GM10266 (cell line): ENCODE data around the gene CHST14.

Source experiments
- DNase-seq: peaks from one replicate; pipeline ENCODE4 v3.0.0; 2012; ENCODE audit errors: extremely low spot score
- CTCF ChIP-seq: IDR thresholded peaks from 2 replicates; pipeline ENCODE4 v1.5.1; 2012; ENCODE audit warnings: mild to moderate bottlenecking, low read depth; ENCODE audit not compliant: control insufficient read depth, insufficient read depth; ENCODE audit errors: missing control alignments

Gene CHST14

GRCh38 chr15:40486066-40486770, 15.4 kb downstream of the CHST14 start:
- DNase-seq = no peak
- TF ChIP-seq CTCF = no peak

GRCh38 chr15:40487816-40488682, 17.3 kb downstream of the CHST14 start:
- no peak for TF ChIP-seq CTCF
- no peak for DNase-seq

GRCh38 chr15:40489274-40490175, 18.7 kb downstream of the CHST14 start:
- no peak for DNase-seq
- TF ChIP-seq CTCF = no peak

GRCh38 chr15:40493089-40493840, 22.5 kb downstream of the CHST14 start:
- no peak for DNase-seq
- TF ChIP-seq CTCF = no peak

GRCh38 chr15:40495516-40495915, 24.7 kb downstream of the CHST14 start:
- no peak for TF ChIP-seq CTCF
- no peak for DNase-seq

GRCh38 chr15:40498418-40498817, 27.6 kb downstream of the CHST14 start:
- TF ChIP-seq CTCF = no peak
- DNase-seq = no peak
